B cell (primary cell): ENCODE results near the gene TIAM2. TPM values are rescaled to one million over a fixed set of nuclear protein-coding genes. Genes with fewer than 3 reads are reported as not detected.

Source experiments
- ATAC-seq: fragments of 200-7000 bp; cut with Tn5 transposase; one replicate; pipeline ENCODE4 v1.10.0; 2021; ENCODE audit warnings: low read depth, mild to moderate bottlenecking, moderate number of reproducible peaks, moderate library complexity
- CTCF ChIA-PET: fragments of 350-600 bp; sonication (Branson Sonifier 250); formaldehyde crosslinking; loops from one replicate; lab custom pipeline; 2021; ENCODE audit warnings: antibody characterized with exemption, inconsistent platforms; lab: Charles Lee
- POLR2A ChIA-PET: fragments of 350-600 bp; sonication (Branson Sonifier 250); formaldehyde crosslinking; loops from one replicate; lab custom pipeline; 2021; ENCODE audit warnings: antibody characterized with exemption; lab: Charles Lee
- DNase-seq: peaks from one replicate; pipeline ENCODE4 v3.0.0; 2013
- H2AFZ ChIP-seq: 2 replicates; pipeline ENCODE4 v1.6.1; 2012; ENCODE audit warnings: mild to moderate bottlenecking, low read depth, low read length; ENCODE audit not compliant: insufficient read depth, poor library complexity, severe bottlenecking
- H3K27ac ChIP-seq, 2 donors: 1 replicate in 1 of 2; 2 replicates in 1 of 2; pipeline ENCODE4 v1.5.1; 2012 to 2013; ENCODE audit warnings: low read length in 2 of 2, mild to moderate bottlenecking in 2 of 2, moderate library complexity in 1 of 2
- H3K27me3 ChIP-seq, 4 experiments: fragments of 200-600 bp in 1 of 4; sonication (generic) in 1 of 4; replicated peaks in 1 of 4; 1 replicate in 2 of 4; 2 replicates in 2 of 4; pipeline versions ENCODE4 v1.6.1 to v1.7.0; 2013 to 2016; ENCODE audit warnings: low read length in 3 of 4, mild to moderate bottlenecking in 2 of 4, mixed read lengths in 1 of 4, moderate library complexity in 1 of 4; ENCODE audit not compliant: insufficient read depth in 4 of 4, control insufficient read depth in 3 of 4; ENCODE audit errors: control extremely low read depth in 1 of 4
- H3K36me3 ChIP-seq, 2 experiments: replicated peaks in 1 of 2; 1 replicate in 1 of 2; 2 replicates in 1 of 2; pipeline versions ENCODE4 v1.6.1 to v1.7.1; 2013; ENCODE audit warnings: low read length in 1 of 2; ENCODE audit not compliant: insufficient read depth in 2 of 2, control insufficient read depth in 1 of 2; ENCODE audit errors: control extremely low read depth in 1 of 2, extremely low read depth in 1 of 2
- H3K4me1 ChIP-seq, 2 donors: fragments of 200-600 bp in 1 of 2; sonication (generic) in 1 of 2; 1 replicate in 1 of 2; 2 replicates in 1 of 2; pipeline versions ENCODE4 v1.5.1 to v1.6.1; 2013 to 2017; ENCODE audit warnings: low read length in 2 of 2; ENCODE audit not compliant: control insufficient read depth in 2 of 2, insufficient read depth in 2 of 2
- H3K4me2 ChIP-seq: replicated peaks from 2 replicates; pipeline ENCODE3; 2012; ENCODE audit warnings: mild to moderate bottlenecking, low read depth, low read length; ENCODE audit not compliant: poor library complexity, severe bottlenecking
- H3K4me3 ChIP-seq, 5 experiments: fragments of 200-600 bp in 1 of 5; sonication (generic) in 1 of 5; 1 replicate in 3 of 5; 2 replicates in 2 of 5; pipeline versions ENCODE4 v1.5.1 to v1.7.0; 2011 to 2016; ENCODE audit warnings: low read length in 4 of 5, mild to moderate bottlenecking in 4 of 5, low read depth in 2 of 5, control low read depth in 1 of 5, moderate library complexity in 1 of 5; ENCODE audit not compliant: insufficient read depth in 1 of 5; ENCODE audit errors: control extremely low read depth in 1 of 5, extremely low read depth in 1 of 5
- H3K79me2 ChIP-seq: fragments of 200-600 bp; sonication (generic); one replicate; pipeline ENCODE4 v1.6.0; 2016; ENCODE audit warnings: low read length; ENCODE audit not compliant: control insufficient read depth, insufficient read depth
- H3K9ac ChIP-seq: fragments of 200-600 bp; sonication (generic); 2 replicates; pipeline ENCODE4 v1.6.1; 2017; ENCODE audit warnings: mild to moderate bottlenecking, low read length, moderate library complexity
- H3K9me3 ChIP-seq, 3 donors: one replicate each; pipeline versions ENCODE4 v1.6.1 to v1.7.1; 2013; ENCODE audit warnings: low read length in 2 of 3; ENCODE audit not compliant: control insufficient read depth in 2 of 3, insufficient read depth in 1 of 3; ENCODE audit errors: control extremely low read depth in 1 of 3
- H4K20me1 ChIP-seq: 2 replicates; pipeline ENCODE4 v1.6.0; 2012; ENCODE audit warnings: mild to moderate bottlenecking, low read length; ENCODE audit not compliant: insufficient read depth, control insufficient read depth, poor library complexity, severe bottlenecking
- H3K27ac Mint-ChIP-seq: one replicate; pipeline ENCODE4 v1.8.0; 2021; ENCODE audit warnings: mixed read lengths
- H3K27me3 Mint-ChIP-seq: one replicate; pipeline ENCODE4 v1.8.0; 2021; ENCODE audit warnings: mixed read lengths
- H3K4me1 Mint-ChIP-seq: one replicate; pipeline ENCODE4 v1.8.0; 2021; ENCODE audit warnings: mixed read lengths
- H3K4me3 Mint-ChIP-seq: one replicate; pipeline ENCODE4 v1.8.0; 2021; ENCODE audit warnings: mixed read lengths
- H3K9me3 Mint-ChIP-seq: one replicate; pipeline ENCODE4 v1.8.0; 2022; ENCODE audit warnings: mixed read lengths; ENCODE audit not compliant: insufficient read depth
- CTCF ChIP-seq: fragments of 200-600 bp; IDR thresholded peaks from one replicate; pipeline ENCODE4 v1.8.0; 2022; ENCODE audit warnings: antibody characterized with exemption, mild to moderate bottlenecking
- EZH2 ChIP-seq: IDR thresholded peaks from 2 replicates; pipeline ENCODE4 v1.6.1; 2012; ENCODE audit warnings: borderline replicate concordance, low read depth, mild to moderate bottlenecking, moderate library complexity, low read length; ENCODE audit not compliant: insufficient read depth, poor library complexity, severe bottlenecking
- WGBS: methylation state at CpG from one replicate; pipeline ENCODE4 v1.1.5; 2013; ENCODE audit warnings: missing lambda C conversion rate; ENCODE audit not compliant: insufficient coverage; 5-methylcytosine and 5-hydroxymethylcytosine counted together
- intact Hi-C: fragments of 100-400 bp; cut with micrococcal nuclease; formaldehyde crosslinking; loops from one replicate; pipeline ENCODE4 v1.10.0; 2022
- polyA plus RNA-seq: library from polyadenylated mRNA; depleted of rRNA; stranded (reverse); fragments of >200 nt; gene quantifications from 2 replicates; pipeline ENCODE4 v1.2.3, GENCODE V29; 2012
- total RNA-seq, 2 donors: library from RNA; stranded (reverse); fragments of 120-200 nt in 1 of 2; gene quantifications; 1 replicate in 1 of 2; 2 replicates in 1 of 2; pipeline versions ENCODE4 v1.2.3 to v1.2.4, GENCODE V29; 2013 to 2022

Gene TIAM2
- total and polyA plus RNA-seq, 2 donors (not counting 1 experiment from before 2014, with no cell fraction given): 13.1 to 18.8 TPM

GRCh38 chr6:155132617-155133016, 137.5 kb downstream of the TIAM2 start:
- DNase-seq: no peak
- no peak overlapping the region for H3K27ac Mint-ChIP-seq
- H3K4me3 Mint-ChIP-seq: no peak overlapping the region
- intact Hi-C loops: no loop called here
- H3K4me1 Mint-ChIP-seq: no peaks in the 10 kb centered on the region
- 93% methylated on average over 7 of the region's 9 CpGs for WGBS
- no peaks in the 10 kb centered on the region for H3K9me3 ChIP-seq
- ChIA-PET POLR2A (interaction anchor here (0.6 kb wide), 1 partner anchor 405 kb away, joined by 3 read pairs; no protein-coding TSS in a partner anchor), CTCF (no interaction called here)
- H4K20me1 ChIP-seq: no peaks in the 10 kb centered on the region
- H3K27ac ChIP-seq: no peak overlapping the region
- H2AFZ ChIP-seq: no peak overlapping the region
- no peaks in the 10 kb centered on the region for H3K27me3 ChIP-seq
- H3K9me3 Mint-ChIP-seq: no peaks in the 10 kb centered on the region
- no peaks in the 10 kb centered on the region for H3K4me1 ChIP-seq
- H3K36me3 ChIP-seq: no peaks in the 10 kb centered on the region
- TF ChIP-seq CTCF: no peak
- no peak for TF ChIP-seq EZH2
- H3K4me3 ChIP-seq: no peak overlapping the region
- H3K9ac ChIP-seq: no peak overlapping the region
- H3K4me2 ChIP-seq: no peak overlapping the region
- ATAC-seq: no peak
- H3K79me2 ChIP-seq: no peaks in the 10 kb centered on the region
- no peaks in the 10 kb centered on the region for H3K27me3 Mint-ChIP-seq

- Mint-ChIP-seq H3K4me1 (peaks cover 17% of the 10 kb centered on the region), H3K27ac (no peak overlapping the region), H3K27me3 (no peaks in the 10 kb centered on the region), H3K4me3 (no peak overlapping the region), H3K9me3 (no peaks in the 10 kb centered on the region)
- DNase-seq: no peak
- Histone ChIP-seq H3K9me3 (peaks cover 0 to 6% (median 0%) of the 10 kb centered on the region in 3 donors), H3K36me3 (no peaks in the 10 kb centered on the region), H3K4me1 (peaks cover 0 to 16% of the 10 kb centered on the region in 2 donors), H3K4me3 (no peak overlapping the region), H3K79me2 (no peaks in the 10 kb centered on the region), H4K20me1 (no peaks in the 10 kb centered on the region), H3K9ac (no peak overlapping the region), H2AFZ (no peak overlapping the region), H3K27me3 (no peaks in the 10 kb centered on the region), H3K27ac (no peak overlapping the region), H3K4me2 (no peak overlapping the region)
- intact Hi-C loops: no loop called here
- TF ChIP-seq CTCF (no peak), EZH2 (no peak)
- POLR2A ChIA-PET: no interaction called here
- ATAC-seq: no peak
- CTCF ChIA-PET: no interaction called here
- no CpG with 5 or more reads among the region's 1 CpG for WGBS
Observed at GRCh38 chr6:155141002-155141401, 145.9 kb downstream of the TIAM2 start.
